Uterus (tissue), 2 donors: ENCODE data around the gene CLK3.

Experiments
- POLR2A ChIP-seq, 2 donors: fragments of 450-650 bp; IDR thresholded peaks; one replicate each; pipeline ENCODE4 v1.6.1; 2016; ENCODE audit warnings: antibody characterized with exemption in 2 of 2, mild to moderate bottlenecking in 1 of 2, moderate library complexity in 1 of 2
- TF ChIP-seq, protein P1 (sequence below), 4 experiments: fragments of 200-600 bp in 2 of 4; fragments of 450-650 bp in 2 of 4; sonication (generic) in 2 of 4; IDR thresholded peaks; one replicate each; pipeline ENCODE4 v1.5.1; 2016 to 2019; ENCODE audit warnings: antibody characterized with exemption in 4 of 4, mild to moderate bottlenecking in 2 of 4, moderate library complexity in 1 of 4

DNA sequence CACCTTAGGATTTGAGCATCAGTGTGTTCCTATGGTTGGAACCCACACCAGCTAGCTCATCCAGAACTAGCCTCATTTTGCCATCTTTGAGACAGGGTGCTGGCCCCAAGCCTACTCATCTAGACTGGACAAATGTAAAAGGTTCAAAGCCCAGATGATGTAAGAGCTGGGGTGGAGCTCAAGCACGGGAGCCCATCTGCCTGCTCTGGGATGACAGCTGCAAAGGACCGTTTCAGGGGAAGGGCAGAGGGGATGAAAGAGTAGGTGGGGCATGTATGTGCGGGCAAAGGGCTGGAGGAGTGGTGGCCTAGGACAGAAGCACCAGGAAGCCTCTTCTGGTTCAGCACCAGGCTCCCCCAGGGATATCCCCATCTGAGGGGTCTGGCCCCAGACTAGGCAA, 15.8 kb downstream of the CLK3 start:
- TF ChIP-seq, protein P1, sequence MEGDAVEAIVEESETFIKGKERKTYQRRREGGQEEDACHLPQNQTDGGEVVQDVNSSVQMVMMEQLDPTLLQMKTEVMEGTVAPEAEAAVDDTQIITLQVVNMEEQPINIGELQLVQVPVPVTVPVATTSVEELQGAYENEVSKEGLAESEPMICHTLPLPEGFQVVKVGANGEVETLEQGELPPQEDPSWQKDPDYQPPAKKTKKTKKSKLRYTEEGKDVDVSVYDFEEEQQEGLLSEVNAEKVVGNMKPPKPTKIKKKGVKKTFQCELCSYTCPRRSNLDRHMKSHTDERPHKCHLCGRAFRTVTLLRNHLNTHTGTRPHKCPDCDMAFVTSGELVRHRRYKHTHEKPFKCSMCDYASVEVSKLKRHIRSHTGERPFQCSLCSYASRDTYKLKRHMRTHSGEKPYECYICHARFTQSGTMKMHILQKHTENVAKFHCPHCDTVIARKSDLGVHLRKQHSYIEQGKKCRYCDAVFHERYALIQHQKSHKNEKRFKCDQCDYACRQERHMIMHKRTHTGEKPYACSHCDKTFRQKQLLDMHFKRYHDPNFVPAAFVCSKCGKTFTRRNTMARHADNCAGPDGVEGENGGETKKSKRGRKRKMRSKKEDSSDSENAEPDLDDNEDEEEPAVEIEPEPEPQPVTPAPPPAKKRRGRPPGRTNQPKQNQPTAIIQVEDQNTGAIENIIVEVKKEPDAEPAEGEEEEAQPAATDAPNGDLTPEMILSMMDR (IDR thresholded peaks at IDR 0.05): no peak
- TF ChIP-seq POLR2A (IDR thresholded peaks at IDR 0.05): no peak
